GM18498 (cell line): ENCODE data around the gene WASF3.

ENCODE experiments used
- ATAC-seq: cut with Tn5 transposase; IDR thresholded peaks from one replicate; pipeline ENCODE4 v1.9.1; 2021; ENCODE audit warnings: mild to moderate bottlenecking, moderate library complexity; ENCODE audit not compliant: unreplicated experiment

The WASF3 gene

GRCh38 chr13:26544707-26545106, 12.8 kb upstream of the WASF3 start:
- ATAC-seq = no peak

GRCh38 chr13:26548205-26548765, 9.2 kb upstream of the WASF3 start:
- no peak for ATAC-seq

- no peak for ATAC-seq
Observed at GRCh38 chr13:26549713-26550112, 7.8 kb upstream of the WASF3 start.

- ATAC-seq = no peak
Observed at GRCh38 chr13:26551255-26551860, 6.1 kb upstream of the WASF3 start.

GRCh38 chr13:26555413-26555812, 2.1 kb upstream of the WASF3 start:
- ATAC-seq = no peak

- no peak for ATAC-seq
Observed at GRCh38 chr13:26557051-26557392, 461 bp upstream of the WASF3 start.

- ATAC-seq = peak; percentile 13
Observed at GRCh38 chr13:26558074-26558805, 757 bp downstream of the WASF3 start.

GRCh38 chr13:26558987-26559386, 1.5 kb downstream of the WASF3 start:
- ATAC-seq = no peak

- ATAC-seq = no peak
Observed at GRCh38 chr13:26560456-26560855, 3.0 kb downstream of the WASF3 start.

GRCh38 chr13:26561067-26561466, 3.6 kb downstream of the WASF3 start:
- no peak for ATAC-seq

- no peak for ATAC-seq
Observed at GRCh38 chr13:26561651-26562511, 4.4 kb downstream of the WASF3 start.

GRCh38 chr13:26562512-26562890, 5.0 kb downstream of the WASF3 start:
- ATAC-seq = no peak

- ATAC-seq = no peak
Observed at GRCh38 chr13:26563713-26564112, 6.2 kb downstream of the WASF3 start.

GRCh38 chr13:26568132-26568815, 10.8 kb downstream of the WASF3 start:
- no peak for ATAC-seq

- ATAC-seq = no peak
Observed at GRCh38 chr13:26571518-26571917, 14.0 kb downstream of the WASF3 start.

- ATAC-seq = no peak
Observed at GRCh38 chr13:26575244-26575643, 17.8 kb downstream of the WASF3 start.

GRCh38 chr13:26579580-26579979, 22.1 kb downstream of the WASF3 start:
- ATAC-seq = no peak

- no peak for ATAC-seq
Observed at GRCh38 chr13:26583662-26584061, 26.2 kb downstream of the WASF3 start.

- ATAC-seq = no peak
Observed at GRCh38 chr13:26584713-26585112, 27.2 kb downstream of the WASF3 start.

GRCh38 chr13:26585136-26585535, 27.7 kb downstream of the WASF3 start:
- ATAC-seq = no peak

- ATAC-seq = no peak
Observed at GRCh38 chr13:26587251-26587650, 29.8 kb downstream of the WASF3 start.
